Smooth muscle cell (in vitro differentiated cells): ENCODE results near the gene TMEM79. TPM values are rescaled to one million over a fixed set of nuclear protein-coding genes. Genes with fewer than 3 reads are reported as not detected.

Source experiments
- DNase-seq: peaks from one replicate; lab custom pipeline; 2025; ENCODE audit not compliant: unreplicated experiment; lab: John Stamatoyannopoulos, UW
- H2AFZ ChIP-seq: fragments of 200-600 bp; sonication (generic); 2 replicates; pipeline ENCODE4 v1.6.0; 2016; ENCODE audit warnings: antibody characterized with exemption, low read depth, mild to moderate bottlenecking
- H3F3A ChIP-seq: fragments of 200-600 bp; sonication (generic); 2 replicates; pipeline ENCODE4 v1.6.0; 2017; ENCODE audit warnings: antibody characterized with exemption, low read depth
- H3K27ac ChIP-seq: fragments of 200-600 bp; sonication (generic); 2 replicates; pipeline ENCODE4 v1.5.1; 2016; ENCODE audit warnings: low read depth, mild to moderate bottlenecking
- H3K27me3 ChIP-seq: fragments of 200-600 bp; sonication (generic); 2 replicates; pipeline ENCODE4 v1.6.1; 2016; ENCODE audit warnings: low read depth, mild to moderate bottlenecking
- H3K36me3 ChIP-seq: fragments of 200-600 bp; sonication (generic); 2 replicates; pipeline ENCODE4 v1.5.1; 2016; ENCODE audit warnings: low read depth
- H3K4me1 ChIP-seq: fragments of 200-600 bp; sonication (generic); 2 replicates; pipeline ENCODE4 v1.5.1; 2016; ENCODE audit warnings: low read depth
- H3K4me2 ChIP-seq: fragments of 200-600 bp; sonication (generic); 2 replicates; pipeline ENCODE4 v1.6.0; 2016; ENCODE audit warnings: mild to moderate bottlenecking
- H3K4me3 ChIP-seq: fragments of 200-600 bp; sonication (generic); 2 replicates; pipeline ENCODE4 v1.5.1; 2016; ENCODE audit warnings: mild to moderate bottlenecking
- H3K79me2 ChIP-seq: fragments of 200-600 bp; sonication (generic); 2 replicates; pipeline ENCODE4 v1.6.0; 2016; ENCODE audit warnings: low read depth, mild to moderate bottlenecking
- H3K9ac ChIP-seq: fragments of 200-600 bp; sonication (generic); 2 replicates; pipeline ENCODE4 v1.6.0; 2016; ENCODE audit warnings: low read depth
- H3K9me3 ChIP-seq: fragments of 200-600 bp; sonication (generic); replicated peaks from 2 replicates; pipeline ENCODE4 v1.5.1; 2016; ENCODE audit warnings: low read depth
- H4K20me1 ChIP-seq: fragments of 200-600 bp; sonication (generic); 2 replicates; pipeline ENCODE4 v1.6.0; 2016; ENCODE audit warnings: low read depth
- CTCF ChIP-seq: fragments of 200-600 bp; sonication (generic); IDR thresholded peaks from 2 replicates; pipeline ENCODE4 v1.5.1; 2017; ENCODE audit warnings: borderline replicate concordance, mild to moderate bottlenecking, antibody characterized with exemption; ENCODE audit not compliant: insufficient read depth, poor library complexity, severe bottlenecking
- WGBS: methylation state at CpG from one replicate; pipeline ENCODE4 v1.1.7; 2016; ENCODE audit warnings: low lambda C conversion rate; 5-methylcytosine and 5-hydroxymethylcytosine counted together
- polyA plus RNA-seq: library from polyadenylated mRNA; unstranded; fragments of >200 nt; fragmentation: Nextera tagmentation; extraction: Ambion mirVana; gene quantifications from 2 replicates; pipeline ENCODE4 v1.2.1, GENCODE V29; 2016
- total RNA-seq: library from RNA; depleted of rRNA; stranded (reverse); fragments of >200 nt; gene quantifications from 2 replicates; pipeline ENCODE4 v1.2.3, GENCODE V29; 2014

The TMEM79 gene
- total and polyA plus RNA-seq, 2 experiments from 2014 or later: 6.9 to 8.9 TPM

GRCh38 chr1:156251527-156251926, 32.6 kb upstream of the TMEM79 start:
- Histone ChIP-seq H3K36me3 (no peaks in the 10 kb centered on the region), H3K27ac (no peak overlapping the region), H3K9me3 (no peaks in the 10 kb centered on the region), H2AFZ (no peak overlapping the region), H3K4me3 (no peak overlapping the region), H3K27me3 (no peaks in the 10 kb centered on the region), H3K79me2 (no peaks in the 10 kb centered on the region), H3K4me1 (no peaks in the 10 kb centered on the region), H3K4me2 (no peak overlapping the region), H4K20me1 (no peaks in the 10 kb centered on the region), H3K9ac (no peak overlapping the region), H3F3A (no peaks in the 10 kb centered on the region)
- DNase-seq: no peak
- WGBS: 42% methylated on average over 3 of the region's 3 CpGs
- TF ChIP-seq CTCF: no peak

GRCh38 chr1:156253634-156254033, 30.5 kb upstream of the TMEM79 start:
- 99% methylated on average over 3 of the region's 3 CpGs for WGBS
- H3K4me1 ChIP-seq: no peaks in the 10 kb centered on the region

DNA sequence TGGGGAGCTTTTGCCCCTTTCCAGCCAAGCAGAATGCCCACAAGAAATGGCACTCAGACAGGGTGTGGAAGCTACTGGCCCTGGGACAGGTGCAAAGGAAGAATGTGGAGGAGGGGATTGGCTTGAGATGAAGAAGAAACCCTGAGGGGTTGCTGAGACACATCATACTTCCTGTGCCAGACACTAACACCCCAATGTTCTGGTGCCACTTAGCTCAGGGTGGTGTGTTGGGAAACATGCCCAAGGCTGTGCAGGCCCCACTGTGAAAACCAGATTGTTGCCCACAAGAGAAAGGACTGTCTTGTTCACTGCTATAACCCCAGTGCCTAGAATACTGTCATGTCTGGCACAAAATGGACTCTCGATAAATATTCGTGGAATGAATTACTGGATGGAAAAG, 26.4 kb upstream of the TMEM79 start:
- H3K36me3 ChIP-seq: no peaks in the 10 kb centered on the region

More at GRCh38 chr1:156253634-156254033, 30.5 kb upstream of the TMEM79 start:
- Histone ChIP-seq H4K20me1 (peaks cover 4% of the 10 kb centered on the region), H3K36me3 (no peaks in the 10 kb centered on the region), H3K4me2 (no peak overlapping the region), H2AFZ (no peak overlapping the region), H3K27ac (no peak overlapping the region), H3K79me2 (no peaks in the 10 kb centered on the region), H3K9ac (no peak overlapping the region), H3K9me3 (no peaks in the 10 kb centered on the region), H3F3A (no peaks in the 10 kb centered on the region), H3K27me3 (no peaks in the 10 kb centered on the region), H3K4me3 (no peak overlapping the region)
- no peak for DNase-seq
- no peak for TF ChIP-seq CTCF

More for the DNA sequence above, 26.4 kb upstream of the TMEM79 start:
- Histone ChIP-seq H3K4me1 (no peaks in the 10 kb centered on the region), H2AFZ (no peak overlapping the region), H3K4me2 (no peak overlapping the region), H3K9ac (no peak overlapping the region), H4K20me1 (peaks cover 4% of the 10 kb centered on the region), H3K79me2 (no peaks in the 10 kb centered on the region), H3K27ac (no peak overlapping the region), H3K27me3 (no peaks in the 10 kb centered on the region), H3K4me3 (no peak overlapping the region), H3K9me3 (no peaks in the 10 kb centered on the region), H3F3A (no peaks in the 10 kb centered on the region)
- DNase-seq: no peak
- TF ChIP-seq CTCF: no peak
- 98% methylated on average over 2 of the region's 2 CpGs for WGBS
